KMS-11 (cell line): ENCODE data around the gene CHRNA7.
"Not testable (repeated sequence)": the region's sequence is repeated elsewhere in the genome, so short reads cannot be mapped to it uniquely, and the experiment has no call there.

ENCODE experiments used
- H2AFZ ChIP-seq: fragments of 200-600 bp; sonication (generic); 2 replicates; pipeline ENCODE4 v1.6.1; 2016; ENCODE audit warnings: antibody characterized with exemption, mixed run types, low read depth
- H3K27ac ChIP-seq: fragments of 200-600 bp; sonication (generic); 2 replicates; pipeline ENCODE4 v1.6.1; 2016; ENCODE audit warnings: mild to moderate bottlenecking, mixed run types
- H3K27me3 ChIP-seq: fragments of 200-600 bp; sonication (generic); 2 replicates; pipeline ENCODE4 v1.6.1; 2017; ENCODE audit warnings: mild to moderate bottlenecking, low read depth, mixed run types, moderate library complexity; ENCODE audit not compliant: insufficient read depth
- H3K36me3 ChIP-seq: fragments of 200-600 bp; sonication (generic); 2 replicates; pipeline ENCODE4 v1.6.1; 2017; ENCODE audit warnings: mild to moderate bottlenecking, mixed run types; ENCODE audit not compliant: insufficient read depth
- H3K4me1 ChIP-seq: fragments of 200-600 bp; sonication (generic); 2 replicates; pipeline ENCODE4 v1.6.1; 2016; ENCODE audit warnings: mild to moderate bottlenecking, low read depth, mixed run types; ENCODE audit not compliant: poor library complexity, severe bottlenecking
- H3K4me2 ChIP-seq: fragments of 200-600 bp; sonication (generic); 2 replicates; pipeline ENCODE4 v1.7.0; 2016; ENCODE audit warnings: mild to moderate bottlenecking, mixed run types
- H3K4me3 ChIP-seq: fragments of 200-600 bp; sonication (generic); IDR thresholded peaks from 2 replicates; pipeline ENCODE4 v1.6.1; 2017; ENCODE audit warnings: low read depth, low read length, mixed read lengths; ENCODE audit not compliant: insufficient read depth
- H3K79me2 ChIP-seq: fragments of 200-600 bp; sonication (generic); 2 replicates; pipeline ENCODE4 v1.6.1; 2016; ENCODE audit warnings: low read depth, mixed run types; ENCODE audit not compliant: insufficient read depth
- H3K9ac ChIP-seq: fragments of 200-600 bp; sonication (generic); 2 replicates; pipeline ENCODE4 v1.6.1; 2016; ENCODE audit warnings: mild to moderate bottlenecking, mixed run types
- H4K20me1 ChIP-seq: fragments of 200-600 bp; sonication (generic); 2 replicates; pipeline ENCODE4 v1.6.1; 2016; ENCODE audit warnings: mild to moderate bottlenecking, mixed run types; ENCODE audit not compliant: insufficient read depth
- CTCF ChIP-seq: fragments of 200-600 bp; sonication (generic); conservative IDR thresholded peaks from 2 replicates; pipeline ENCODE4 v1.6.1; 2017; ENCODE audit warnings: low read depth, mild to moderate bottlenecking, antibody characterized with exemption, low read length, moderate library complexity, mixed read lengths

Gene CHRNA7

GRCh38 chr15:32148833-32149555 is 118.7 kb downstream of the CHRNA7 start:
- no peaks in the 10 kb centered on the region for H3K79me2 ChIP-seq
- no peaks in the 10 kb centered on the region for H3K27me3 ChIP-seq
- H2AFZ ChIP-seq = no peak overlapping the region
- no peak overlapping the region for H3K4me3 ChIP-seq
- no peaks in the 10 kb centered on the region for H4K20me1 ChIP-seq
- H3K9ac ChIP-seq = no peak overlapping the region
- H3K27ac ChIP-seq = no peak overlapping the region
- H3K4me2 ChIP-seq = no peak overlapping the region
- no peaks in the 10 kb centered on the region for H3K4me1 ChIP-seq
- no peaks in the 10 kb centered on the region for H3K36me3 ChIP-seq
- TF ChIP-seq CTCF = no peak

- Histone ChIP-seq H4K20me1 (no peaks in the 10 kb centered on the region), H3K36me3 (no peaks in the 10 kb centered on the region), H3K27ac (no peak overlapping the region), H3K4me3 (no peak overlapping the region), H2AFZ (no peak overlapping the region), H3K9ac (no peak overlapping the region), H3K4me1 (no peaks in the 10 kb centered on the region), H3K27me3 (no peaks in the 10 kb centered on the region), H3K79me2 (no peaks in the 10 kb centered on the region), H3K4me2 (no peak overlapping the region)
- TF ChIP-seq CTCF = no peak
Observed at GRCh38 chr15:32152574-32152973, 122.3 kb downstream of the CHRNA7 start.

GRCh38 chr15:32153868-32154623 is 123.7 kb downstream of the CHRNA7 start:
- H3K4me1 ChIP-seq, H3K9ac ChIP-seq, H3K27me3 ChIP-seq, H3K79me2 ChIP-seq, H3K36me3 ChIP-seq, H3K4me2 ChIP-seq, H2AFZ ChIP-seq, H3K4me3 ChIP-seq, H3K27ac ChIP-seq, H4K20me1 ChIP-seq: not testable (repeated sequence)

- H3K4me2 ChIP-seq, H3K79me2 ChIP-seq, H3K4me3 ChIP-seq, H3K27me3 ChIP-seq, H3K9ac ChIP-seq, H3K4me1 ChIP-seq, H4K20me1 ChIP-seq, H3K27ac ChIP-seq, H3K36me3 ChIP-seq, H2AFZ ChIP-seq: not testable (repeated sequence)
Observed at GRCh38 chr15:32162143-32162542, 131.8 kb downstream of the CHRNA7 start.

- H3K4me1 ChIP-seq, H2AFZ ChIP-seq, H3K36me3 ChIP-seq, H3K9ac ChIP-seq, H3K4me3 ChIP-seq, H3K4me2 ChIP-seq, H3K27me3 ChIP-seq, H4K20me1 ChIP-seq, H3K79me2 ChIP-seq, H3K27ac ChIP-seq: not testable (repeated sequence)
Observed at GRCh38 chr15:32164065-32164464, 133.8 kb downstream of the CHRNA7 start.

GRCh38 chr15:32164747-32165146 is 134.4 kb downstream of the CHRNA7 start:
- H3K27me3 ChIP-seq, H3K4me2 ChIP-seq: not testable (repeated sequence)

GRCh38 chr15:32165775-32166174 is 135.5 kb downstream of the CHRNA7 start:
- not testable (repeated sequence) for H3K27me3 ChIP-seq, H4K20me1 ChIP-seq, H3K4me3 ChIP-seq, H2AFZ ChIP-seq, H3K4me1 ChIP-seq, H3K27ac ChIP-seq, H3K9ac ChIP-seq, H3K79me2 ChIP-seq, H3K36me3 ChIP-seq, H3K4me2 ChIP-seq

More at GRCh38 chr15:32164747-32165146, 134.4 kb downstream of the CHRNA7 start:
- not testable (repeated sequence) for H3K9ac ChIP-seq, H2AFZ ChIP-seq, H3K4me1 ChIP-seq, H3K27ac ChIP-seq, H3K36me3 ChIP-seq, H3K4me3 ChIP-seq, H3K79me2 ChIP-seq, H4K20me1 ChIP-seq

GRCh38 chr15:32166270-32166669 is 136.0 kb downstream of the CHRNA7 start:
- H3K79me2 ChIP-seq, H4K20me1 ChIP-seq, H3K4me2 ChIP-seq, H3K27ac ChIP-seq, H3K4me1 ChIP-seq, H2AFZ ChIP-seq, H3K9ac ChIP-seq, H3K4me3 ChIP-seq, H3K27me3 ChIP-seq, H3K36me3 ChIP-seq: not testable (repeated sequence)
